H9 (cell line): ENCODE data around the gene ACYP1. TPM values are rescaled to one million over a fixed set of nuclear protein-coding genes. Genes with fewer than 3 reads are reported as not detected.

Experiments
- DNase-seq: peaks from one replicate; pipeline ENCODE4 v3.0.0-alpha.2; 2017
- H2AFZ ChIP-seq: one replicate; pipeline ENCODE4 v1.6.1; 2013; ENCODE audit warnings: mild to moderate bottlenecking, low read length, control low read depth, moderate library complexity
- H2AK5ac ChIP-seq: 2 replicates; pipeline ENCODE4 v1.6.1; 2013; ENCODE audit warnings: low read length, control low read depth, mixed read lengths; ENCODE audit not compliant: insufficient read length
- H2BK120ac ChIP-seq: one replicate; pipeline ENCODE4 v1.6.1; 2013; ENCODE audit warnings: low read depth, mild to moderate bottlenecking, low read length, control low read depth, inconsistent platforms; ENCODE audit not compliant: poor library complexity, severe bottlenecking
- H2BK12ac ChIP-seq: 2 replicates; pipeline ENCODE4 v1.6.1; 2013; ENCODE audit warnings: low read length, control low read depth, mixed read lengths, low read depth; ENCODE audit not compliant: insufficient read length
- H2BK15ac ChIP-seq: 2 replicates; pipeline ENCODE4 v1.6.1; 2013; ENCODE audit warnings: low read depth, low read length, control low read depth
- H2BK20ac ChIP-seq: one replicate; pipeline ENCODE4 v1.6.1; 2013; ENCODE audit warnings: low read depth, mild to moderate bottlenecking, low read length, control low read depth, inconsistent platforms; ENCODE audit not compliant: poor library complexity, severe bottlenecking
- H2BK5ac ChIP-seq: 2 replicates; pipeline ENCODE4 v1.6.1; 2013; ENCODE audit warnings: low read length, control low read depth, mixed read lengths; ENCODE audit not compliant: insufficient read length
- H3K14ac ChIP-seq: 2 replicates; pipeline ENCODE4 v1.6.1; 2013; ENCODE audit warnings: low read length, control low read depth; ENCODE audit not compliant: insufficient read depth
- H3K18ac ChIP-seq: 2 replicates; pipeline ENCODE4 v1.6.1; 2013; ENCODE audit warnings: low read depth, mild to moderate bottlenecking, mixed read lengths, low read length, control low read depth; ENCODE audit not compliant: insufficient read length
- H3K23ac ChIP-seq: 2 replicates; pipeline ENCODE4 v1.6.1; 2013; ENCODE audit warnings: low read length, control low read depth, mixed read lengths, low read depth; ENCODE audit not compliant: insufficient read length
- H3K23me2 ChIP-seq: 2 replicates; pipeline ENCODE4 v1.6.1; 2013; ENCODE audit warnings: low read depth, mild to moderate bottlenecking, mixed read lengths, low read length, control low read depth; ENCODE audit not compliant: insufficient read length, poor library complexity, severe bottlenecking
- H3K27ac ChIP-seq: 2 replicates; pipeline ENCODE4 v1.5.1; 2013; ENCODE audit warnings: low read length, control low read depth, mixed read lengths, low read depth; ENCODE audit not compliant: insufficient read length
- H3K27me3 ChIP-seq: 2 replicates; pipeline ENCODE4 v1.6.1; 2013; ENCODE audit warnings: low read length, control low read depth, inconsistent platforms; ENCODE audit not compliant: insufficient read depth
- H3K4ac ChIP-seq: 2 replicates; pipeline ENCODE4 v1.6.1; 2013; ENCODE audit warnings: low read depth, mild to moderate bottlenecking, control low read depth, inconsistent platforms, low read length, moderate library complexity
- H3K4me1 ChIP-seq: 2 replicates; pipeline ENCODE4 v1.6.1; 2013; ENCODE audit warnings: low read length, control low read depth, inconsistent platforms; ENCODE audit not compliant: insufficient read depth
- H3K4me2 ChIP-seq: 2 replicates; pipeline ENCODE4 v1.6.1; 2013; ENCODE audit warnings: low read length, control low read depth, mixed read lengths; ENCODE audit not compliant: insufficient read length, insufficient read depth
- H3K56ac ChIP-seq: 2 replicates; pipeline ENCODE4 v1.6.1; 2013; ENCODE audit warnings: low read depth, mild to moderate bottlenecking, mixed read lengths, low read length, control low read depth; ENCODE audit not compliant: insufficient read length
- H3K79me1 ChIP-seq: 2 replicates; pipeline ENCODE4 v1.6.1; 2013; ENCODE audit warnings: low read depth, mild to moderate bottlenecking, moderate library complexity, low read length, control low read depth, inconsistent platforms; ENCODE audit not compliant: insufficient read depth, poor library complexity, severe bottlenecking
- H3K79me2 ChIP-seq: 2 replicates; pipeline ENCODE4 v1.6.1; 2013; ENCODE audit warnings: low read length, control low read depth, inconsistent platforms; ENCODE audit not compliant: insufficient read depth
- H3K9ac ChIP-seq: 2 replicates; pipeline ENCODE4 v1.6.1; 2013; ENCODE audit warnings: low read length, control low read depth, mixed read lengths; ENCODE audit not compliant: insufficient read length; ENCODE audit errors: extremely low read depth
- H3K9me3 ChIP-seq: one replicate; pipeline ENCODE4 v1.6.1; 2013; ENCODE audit warnings: low read depth, low read length, inconsistent platforms; ENCODE audit not compliant: control insufficient read depth
- H3T11ph ChIP-seq: one replicate; pipeline ENCODE4 v1.6.1; 2013; ENCODE audit warnings: mild to moderate bottlenecking, low read length, control low read depth, inconsistent platforms
- H4K20me1 ChIP-seq: one replicate; pipeline ENCODE4 v1.6.1; 2013; ENCODE audit not compliant: control insufficient read depth, insufficient read length, insufficient read depth
- H4K5ac ChIP-seq: 2 replicates; pipeline ENCODE4 v1.6.1; 2013; ENCODE audit warnings: low read depth, mild to moderate bottlenecking, mixed read lengths, low read length, control low read depth; ENCODE audit not compliant: insufficient read length
- H4K8ac ChIP-seq: replicated peaks from 2 replicates; pipeline ENCODE4 v1.6.1; 2013; ENCODE audit warnings: low read length, control low read depth, mixed read lengths, low read depth; ENCODE audit not compliant: insufficient read length
- H4K91ac ChIP-seq: 2 replicates; pipeline ENCODE4 v1.6.1; 2013; ENCODE audit warnings: low read depth, mild to moderate bottlenecking, moderate library complexity, mixed read lengths, low read length, control low read depth; ENCODE audit not compliant: insufficient read length
- H3K27ac Mint-ChIP-seq, 3 experiments: 2 replicates in 2 of 3; 3 replicates in 1 of 3; pipeline ENCODE4 v1.8.0; 2020 to 2021; ENCODE audit warnings: mixed read lengths in 3 of 3, mild to moderate bottlenecking in 1 of 3, moderate library complexity in 1 of 3
- H3K27me3 Mint-ChIP-seq: 2 replicates; pipeline ENCODE4 v1.8.0; 2021; ENCODE audit warnings: low read depth, mild to moderate bottlenecking, moderate library complexity, mixed read lengths
- H3K36me3 Mint-ChIP-seq, 3 experiments: 2 replicates in 2 of 3; 3 replicates in 1 of 3; pipeline ENCODE4 v1.8.0; 2020 to 2021; ENCODE audit warnings: low read depth in 3 of 3, mixed read lengths in 3 of 3; ENCODE audit not compliant: insufficient read depth in 1 of 3
- H3K4me1 Mint-ChIP-seq, 2 experiments: 2 replicates each; pipeline ENCODE4 v1.8.0; 2020; ENCODE audit warnings: mixed read lengths in 2 of 2
- H3K4me3 Mint-ChIP-seq, 2 experiments: 2 replicates in 1 of 2; 3 replicates in 1 of 2; pipeline ENCODE4 v1.8.0; 2020 to 2021; ENCODE audit warnings: mild to moderate bottlenecking in 2 of 2, mixed read lengths in 2 of 2, moderate library complexity in 1 of 2
- H3K9me3 Mint-ChIP-seq, 2 experiments: 2 replicates in 1 of 2; 3 replicates in 1 of 2; pipeline ENCODE4 v1.8.0; 2020; ENCODE audit warnings: mild to moderate bottlenecking in 2 of 2, mixed read lengths in 2 of 2, moderate library complexity in 1 of 2
- WGBS: extraction: QIAGEN DNeasy Blood & Tissue Kit; methylation state at CpG from one replicate; pipeline ENCODE4 v1.1.7; 2013; ENCODE audit warnings: missing lambda C conversion rate, low lambda C conversion rate, mixed read lengths; ENCODE audit not compliant: insufficient read length; ENCODE audit errors: extremely low coverage; 5-methylcytosine and 5-hydroxymethylcytosine counted together
- long read RNA-seq: library from polyadenylated mRNA; unstranded; transcript quantifications from one replicate; pipeline ENCODE4 v2.0.0, GENCODE V29; 2020
- total RNA-seq: library from RNA; stranded (reverse); gene quantifications from 2 replicates; pipeline ENCODE4 v1.2.1, GENCODE V29; 2021
- TF ChIP-seq, protein P1 (sequence below): fragments of 200-600 bp; sonication (generic); conservative IDR thresholded peaks from 3 replicates; pipeline ENCODE4 v1.8.0; 2021; ENCODE audit warnings: antibody characterized with exemption, mild to moderate bottlenecking

ACYP1 gene
- total RNA-seq = 15.5 and 18.9 TPM in 2 replicates
- long read RNA-seq, partial matches to known transcripts = 0 of 9 reads
- long read RNA-seq, other reads (novel, unspliced or antisense) = 2 of 9 reads

DNA sequence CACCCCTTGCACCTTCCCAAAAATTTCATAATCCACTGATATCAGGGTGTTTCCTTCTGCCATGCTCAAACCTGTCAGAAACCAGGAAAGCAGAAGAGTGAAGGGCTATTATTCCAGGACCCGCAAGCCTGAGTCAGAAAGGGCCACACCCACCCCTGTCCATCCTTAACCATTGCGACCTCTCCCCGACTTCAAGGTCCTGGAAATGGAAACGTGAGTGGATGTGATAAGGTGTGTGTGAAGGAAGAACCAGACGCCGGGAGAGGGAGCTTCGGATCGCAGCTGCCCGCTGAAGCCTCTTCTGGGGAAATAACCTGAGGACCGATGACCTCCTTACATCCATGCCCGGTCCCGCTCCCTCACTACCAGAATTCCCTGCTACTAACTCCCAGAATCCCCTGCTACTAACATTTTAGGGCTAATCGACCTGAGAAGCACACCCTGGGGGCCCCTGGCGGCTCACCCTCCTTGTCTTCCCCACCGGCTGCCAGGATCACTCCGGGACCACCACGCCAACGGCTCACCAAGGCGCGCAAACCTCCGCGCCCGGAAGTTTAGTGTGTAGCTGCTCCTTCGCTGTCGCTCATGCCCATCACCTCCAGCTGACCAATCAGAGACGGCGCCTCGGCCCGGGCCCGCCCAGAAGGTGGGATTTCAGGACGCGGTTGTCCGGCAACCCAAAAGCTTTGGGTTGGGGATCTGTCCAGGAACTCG, at the start of gene ACYP1:
TSS of gene ACYP1 (minus strand) at position 534 of the 714 bp plus-strand sequence. CDS start at position 63, 471 bp downstream.
- Histone ChIP-seq H4K8ac (no peak within 1 kb of the TSS), H3K27ac (no peak within 1 kb of the TSS), H2BK12ac (no peak within 1 kb of the TSS), H3K79me1 (no peaks in the 10 kb centered on the region), H4K5ac (no peak within 1 kb of the TSS), H2BK5ac (no peak within 1 kb of the TSS), H3K9ac (peak within 1 kb of the TSS; percentile 72), H2BK20ac (no peak within 1 kb of the TSS), H3K4me1 (no peaks in the 10 kb centered on the region), H3K18ac (no peak within 1 kb of the TSS), H3K79me2 (peaks cover 1% of the 10 kb centered on the region; the same call in 1 of the 2 replicates), H4K20me1 (no peaks in the 10 kb centered on the region), H3K9me3 (no peaks in the 10 kb centered on the region), H2BK15ac (no peak within 1 kb of the TSS), H2AK5ac (no peak within 1 kb of the TSS), H3K23ac (no peak within 1 kb of the TSS), H3K27me3 (no peaks in the 10 kb centered on the region), H3K56ac (no peak within 1 kb of the TSS), H3K14ac (no peak within 1 kb of the TSS), H3T11ph (no peak within 1 kb of the TSS), H2BK120ac (no peak within 1 kb of the TSS), H3K23me2 (peaks cover 8% of the 10 kb centered on the region), H2AFZ (no peak within 1 kb of the TSS), H4K91ac (no peak within 1 kb of the TSS), H3K4ac (no peak within 1 kb of the TSS), H3K4me2 (peak within 1 kb of the TSS; percentile 72)
- peak within 1 kb of the TSS; percentile 97 to 98 for H3K4me3 Mint-ChIP-seq
- H3K27ac Mint-ChIP-seq = peak within 1 kb of the TSS; percentile 81 to 97 (median 91); a peak in 6 of 7 replicates
- H3K4me1 Mint-ChIP-seq = peaks cover 11% of the 10 kb centered on the region in 2 experiments; a peak in 3 of 4 replicates
- DNase-seq = peak; percentile 96
- TF ChIP-seq, protein P1, sequence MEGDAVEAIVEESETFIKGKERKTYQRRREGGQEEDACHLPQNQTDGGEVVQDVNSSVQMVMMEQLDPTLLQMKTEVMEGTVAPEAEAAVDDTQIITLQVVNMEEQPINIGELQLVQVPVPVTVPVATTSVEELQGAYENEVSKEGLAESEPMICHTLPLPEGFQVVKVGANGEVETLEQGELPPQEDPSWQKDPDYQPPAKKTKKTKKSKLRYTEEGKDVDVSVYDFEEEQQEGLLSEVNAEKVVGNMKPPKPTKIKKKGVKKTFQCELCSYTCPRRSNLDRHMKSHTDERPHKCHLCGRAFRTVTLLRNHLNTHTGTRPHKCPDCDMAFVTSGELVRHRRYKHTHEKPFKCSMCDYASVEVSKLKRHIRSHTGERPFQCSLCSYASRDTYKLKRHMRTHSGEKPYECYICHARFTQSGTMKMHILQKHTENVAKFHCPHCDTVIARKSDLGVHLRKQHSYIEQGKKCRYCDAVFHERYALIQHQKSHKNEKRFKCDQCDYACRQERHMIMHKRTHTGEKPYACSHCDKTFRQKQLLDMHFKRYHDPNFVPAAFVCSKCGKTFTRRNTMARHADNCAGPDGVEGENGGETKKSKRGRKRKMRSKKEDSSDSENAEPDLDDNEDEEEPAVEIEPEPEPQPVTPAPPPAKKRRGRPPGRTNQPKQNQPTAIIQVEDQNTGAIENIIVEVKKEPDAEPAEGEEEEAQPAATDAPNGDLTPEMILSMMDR = no peak; the same call in 2 of the 3 replicates
- peaks cover 15 to 27% (median 25%) of the 10 kb centered on the region in 3 experiments for H3K36me3 Mint-ChIP-seq
- no CpG with 5 or more reads among the region's 34 CpGs for WGBS
- peaks cover 9 to 10% of the 10 kb centered on the region in 2 experiments for H3K9me3 Mint-ChIP-seq
- no peaks in the 10 kb centered on the region; the same call in 1 of the 2 replicates for H3K27me3 Mint-ChIP-seq
